ENCODE data around the gene KLC3.

DNA sequence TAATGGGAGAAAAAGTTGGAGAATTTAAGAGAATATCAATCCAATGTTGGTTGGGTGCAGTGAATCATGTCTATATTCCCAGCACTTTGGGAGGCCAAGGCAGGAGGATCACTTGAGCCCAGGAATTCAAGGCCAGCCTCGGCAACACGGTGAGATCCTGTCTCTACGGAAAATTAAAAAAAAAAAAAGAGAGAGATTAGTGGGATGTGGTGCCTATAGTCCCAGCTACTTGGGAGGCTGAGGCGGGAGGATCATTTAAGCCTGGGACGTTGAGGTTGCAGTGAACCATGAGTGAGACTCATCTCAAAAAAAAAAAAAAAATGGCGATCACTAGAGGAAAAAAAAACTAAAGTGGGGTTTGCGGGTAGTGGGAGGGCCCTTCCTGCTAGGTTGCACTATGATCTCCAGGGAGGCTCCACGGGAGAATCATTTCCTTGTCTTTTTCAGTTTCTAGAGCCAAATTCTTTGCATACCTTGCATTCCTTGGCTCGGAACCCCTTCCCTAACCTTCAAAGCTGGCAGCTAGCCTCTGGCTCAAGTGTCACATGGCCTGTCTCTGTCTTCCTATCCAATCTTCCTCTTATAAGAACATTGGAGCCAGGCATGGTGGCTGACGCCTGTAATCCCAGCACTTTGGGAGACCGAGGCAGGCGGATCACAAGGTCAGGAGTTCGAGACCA lies 35.6 kb downstream of the KLC3 start:
- TF ChIP-seq, protein P1, sequence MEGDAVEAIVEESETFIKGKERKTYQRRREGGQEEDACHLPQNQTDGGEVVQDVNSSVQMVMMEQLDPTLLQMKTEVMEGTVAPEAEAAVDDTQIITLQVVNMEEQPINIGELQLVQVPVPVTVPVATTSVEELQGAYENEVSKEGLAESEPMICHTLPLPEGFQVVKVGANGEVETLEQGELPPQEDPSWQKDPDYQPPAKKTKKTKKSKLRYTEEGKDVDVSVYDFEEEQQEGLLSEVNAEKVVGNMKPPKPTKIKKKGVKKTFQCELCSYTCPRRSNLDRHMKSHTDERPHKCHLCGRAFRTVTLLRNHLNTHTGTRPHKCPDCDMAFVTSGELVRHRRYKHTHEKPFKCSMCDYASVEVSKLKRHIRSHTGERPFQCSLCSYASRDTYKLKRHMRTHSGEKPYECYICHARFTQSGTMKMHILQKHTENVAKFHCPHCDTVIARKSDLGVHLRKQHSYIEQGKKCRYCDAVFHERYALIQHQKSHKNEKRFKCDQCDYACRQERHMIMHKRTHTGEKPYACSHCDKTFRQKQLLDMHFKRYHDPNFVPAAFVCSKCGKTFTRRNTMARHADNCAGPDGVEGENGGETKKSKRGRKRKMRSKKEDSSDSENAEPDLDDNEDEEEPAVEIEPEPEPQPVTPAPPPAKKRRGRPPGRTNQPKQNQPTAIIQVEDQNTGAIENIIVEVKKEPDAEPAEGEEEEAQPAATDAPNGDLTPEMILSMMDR (IDR thresholded peaks at IDR 0.05) = no peak
- no peak for TF ChIP-seq POLR2AphosphoS5 (IDR thresholded peaks at IDR 0.05)

Data from sigmoid colon (tissue), 4 donors.